K562 (cell line): ENCODE data around the gene CDC45. TPM values are rescaled to one million over a fixed set of nuclear protein-coding genes. Genes with fewer than 3 reads are reported as not detected.
A peak's percentile ranks its signal among the peaks of the same experiment; 100 is the strongest.

ENCODE experiments used
- C11orf30 ChIP-seq: fragments of 450-650 bp; IDR thresholded peaks from 2 replicates; pipeline ENCODE4 v1.6.1; 2016; ENCODE audit warnings: low read depth, mild to moderate bottlenecking
- CBFB ChIP-seq: sonication (generic); formaldehyde crosslinking; IDR thresholded peaks from 2 replicates; pipeline ENCODE4 v1.4.0; 2020; ENCODE audit warnings: mild to moderate bottlenecking, missing genetic modification reagents
- CCAR2 ChIP-seq: fragments of 200-400 bp; formaldehyde crosslinking; IDR thresholded peaks from 2 replicates; pipeline ENCODE4 v1.6.1; 2017; ENCODE audit warnings: mild to moderate bottlenecking, low read depth, low read length
- CHD1 ChIP-seq: fragments of 200-600 bp; sonication (generic); IDR thresholded peaks from one replicate; pipeline ENCODE4 v1.6.1; 2012; ENCODE audit warnings: mild to moderate bottlenecking, moderate library complexity, low read length, inconsistent platforms
- CSDE1 ChIP-seq, 2 experiments: fragments of 450-650 bp; IDR thresholded peaks; 2 replicates each; pipeline ENCODE4 v1.6.1; 2016; ENCODE audit warnings: mild to moderate bottlenecking in 1 of 2
- FOXK1 ChIP-seq: sonication (generic); formaldehyde crosslinking; IDR thresholded peaks from 2 replicates; pipeline ENCODE4 v1.8.0; 2022; ENCODE audit warnings: missing genetic modification reagents, mild to moderate bottlenecking, borderline replicate concordance
- HMBOX1 ChIP-seq: sonication (generic); IDR thresholded peaks from 2 replicates; pipeline ENCODE4 v1.6.1; 2016
- HNRNPH1 ChIP-seq: fragments of 200-400 bp; formaldehyde crosslinking; optimal IDR thresholded peaks from 2 replicates; pipeline ENCODE3; 2017; ENCODE audit warnings: low read depth, mild to moderate bottlenecking, low read length, moderate library complexity
- HNRNPL ChIP-seq: fragments of 200-400 bp; formaldehyde crosslinking; IDR thresholded peaks from 2 replicates; pipeline ENCODE4 v1.6.1; 2017; ENCODE audit warnings: low read depth, mild to moderate bottlenecking, low read length
- MBD2 ChIP-seq: sonication (generic); IDR thresholded peaks from 2 replicates; pipeline ENCODE4 v1.6.1; 2016; ENCODE audit warnings: low read depth, borderline replicate concordance
- MCM2 ChIP-seq: fragments of 450-650 bp; IDR thresholded peaks from 2 replicates; pipeline ENCODE4 v1.6.1; 2017; ENCODE audit warnings: low read depth, mild to moderate bottlenecking
- MCM3 ChIP-seq: fragments of 450-650 bp; IDR thresholded peaks from 2 replicates; pipeline ENCODE4 v1.6.1; 2016
- NCOA4 ChIP-seq: fragments of 450-650 bp; IDR thresholded peaks from 2 replicates; pipeline ENCODE4 v1.6.1; 2018; ENCODE audit warnings: mild to moderate bottlenecking; ENCODE audit not compliant: partially characterized antibody
- NR4A1 ChIP-seq, 2 experiments: fragments of 250-450 bp in 1 of 2; fragments of 450-650 bp in 1 of 2; sonication (Bioruptor Pico) in 1 of 2; IDR thresholded peaks; 2 replicates each; pipeline versions ENCODE4 v1.4.0 to v1.6.1; 2016 to 2020; ENCODE audit warnings: mild to moderate bottlenecking in 2 of 2, missing compliant biosample characterization in 1 of 2, missing genetic modification characterization in 1 of 2, moderate library complexity in 1 of 2
- RBM34 ChIP-seq: fragments of 200-400 bp; formaldehyde crosslinking; IDR thresholded peaks from 2 replicates; pipeline ENCODE4 v1.6.1; 2018; ENCODE audit warnings: low read length, borderline replicate concordance; ENCODE audit not compliant: insufficient read depth
- RNF219 ChIP-seq: fragments of 250-450 bp; sonication (Bioruptor Pico); IDR thresholded peaks from 2 replicates; pipeline ENCODE4 v1.5.0; 2022; ENCODE audit warnings: mild to moderate bottlenecking
- SAFB ChIP-seq: fragments of 200-400 bp; formaldehyde crosslinking; IDR thresholded peaks from 2 replicates; pipeline ENCODE4 v1.6.1; 2017; ENCODE audit warnings: low read depth, low read length, borderline replicate concordance
- SMC3 ChIP-seq: conservative IDR thresholded peaks from 2 replicates; pipeline ENCODE4 v1.6.1; 2011; ENCODE audit warnings: low read depth, low read length, improper control_type of control experiment; ENCODE audit not compliant: insufficient read depth
- TSHZ1 ChIP-seq: fragments of 250-450 bp; sonication (Bioruptor Pico); IDR thresholded peaks from 2 replicates; pipeline ENCODE4 v1.4.0; 2020; ENCODE audit warnings: mild to moderate bottlenecking, moderate library complexity
- ZFP30 ChIP-seq: fragments of 250-450 bp; sonication (Bioruptor Pico); IDR thresholded peaks from 2 replicates; pipeline ENCODE4 v1.8.0; 2022; ENCODE audit warnings: moderate library complexity, mild to moderate bottlenecking, inconsistent platforms, borderline replicate concordance
- ZNF253 ChIP-seq: fragments of 250-450 bp; sonication (Bioruptor Pico); conservative IDR thresholded peaks from 2 replicates; pipeline ENCODE4 v1.6.1; 2021; ENCODE audit warnings: mild to moderate bottlenecking
- ZNF551 ChIP-seq: fragments of 250-450 bp; sonication (Bioruptor Pico); IDR thresholded peaks from 2 replicates; pipeline ENCODE4 v1.5.0; 2021; ENCODE audit warnings: mild to moderate bottlenecking, moderate library complexity
- polyA plus RNA-seq, 8 experiments: library from polyadenylated mRNA; depleted of rRNA in 4 of 8; stranded (reverse) in 5 of 8; unstranded in 3 of 8; fragments of >200 nt; fragmentation: Nextera tagmentation in 2 of 8; fragmentation: Illumina TruSeq in 1 of 8; extraction: Ambion mirVana in 2 of 8; extraction: Trizol in 1 of 8; gene quantifications; 2 replicates each; pipeline versions ENCODE4 v1.2.1 to v1.2.3, GENCODE V29; 2011 to 2014; ENCODE audit warnings: inconsistent platforms in 1 of 8, missing spikeins in 1 of 8
- total RNA-seq, 7 experiments: library from RNA; depleted of rRNA in 6 of 7; stranded (reverse); fragments of >200 nt in 6 of 7; fragmentation: Illumina TruSeq in 2 of 7; extraction: Trizol in 2 of 7; gene quantifications; 2 replicates each; pipeline versions ENCODE4 v1.2.1 to v1.2.3, GENCODE V29; 2011 to 2021; ENCODE audit warnings: low replicate concordance in 1 of 7

The CDC45 gene
- total and polyA plus RNA-seq, 9 of the 15 experiments (the other 6 are each of a cell fraction or from before 2014, with no cell fraction given): 251 to 580 (median 410) TPM

GRCh38 chr22:19478045-19478900, 1.4 kb upstream of the CDC45 start (continued):
- TF ChIP-seq HMBOX1 (no peak), HNRNPH1 (no peak), CSDE1 (IDR thresholded peaks at IDR 0.05) (no peak), NR4A1 (CRISPR knock-in tag; IDR thresholded peaks at IDR 0.05) (0 out of 2 replicates have a peak, but pooled peaks have one; percentile 14), NR4A1 (tag; IDR thresholded peaks at IDR 0.05) (no peak), FOXK1 (CRISPR knock-in tag) (no peak), MBD2 (no peak), C11orf30 (no peak), ZFP30 (CRISPR knock-in tag) (no peak), CHD1 (peak; percentile 99), RNF219 (CRISPR knock-in tag) (no peak), SAFB (no peak), MCM3 (no peak), ZNF253 (CRISPR knock-in tag) (0 out of 2 replicates have a peak, but pooled peaks have one; percentile 13), TSHZ1 (CRISPR knock-in tag) (no peak), CCAR2 (no peak), RBM34 (no peak), HNRNPL (no peak), SMC3 (no peak), MCM2 (no peak), NCOA4 (no peak), CBFB (no peak), ZNF551 (no peak)
